Measurements from ENCODE around the gene GRIA3. TPM values are rescaled to one million over a fixed set of nuclear protein-coding genes. Genes with fewer than 3 reads are reported as not detected.

The GRIA3 gene
- total RNA-seq, 1 experiment from 2014 or later, result 1.4 TPM

GRCh38 chrX:123422875-123423274 lies 238.8 kb downstream of the GRIA3 start:
- Mint-ChIP-seq H3K4me1 (peaks cover 17 to 18% of the 10 kb centered on the region in 2 experiments), H3K4me3 (no peak overlapping the region), H3K27me3 (ENCODE audit: low read depth) (no peaks in the 10 kb centered on the region), H3K36me3 (ENCODE audit: insufficient read depth in 1 of 3, low read depth in 3 of 3) (no peaks in the 10 kb centered on the region; a peak in 1 of 7 replicates), H3K9me3 (peaks cover 0 to 35% of the 10 kb centered on the region in 2 experiments; a peak in 3 of 5 replicates), H3K27ac (no peak overlapping the region)
- Histone ChIP-seq H4K8ac (replicated peaks; ENCODE audit: insufficient read length, low read depth, low read length) (no peak overlapping the region), H3K4me1 (ENCODE audit: insufficient read depth, low read length) (no peaks in the 10 kb centered on the region; the same call in 1 of the 2 replicates), H3K27me3 (ENCODE audit: insufficient read depth, low read length) (no peaks in the 10 kb centered on the region), H2BK15ac (ENCODE audit: low read depth, low read length) (no peak overlapping the region), H3K23ac (ENCODE audit: insufficient read length, low read depth, low read length) (no peak overlapping the region), H2BK12ac (ENCODE audit: insufficient read length, low read depth, low read length) (no peak overlapping the region), H2AK5ac (ENCODE audit: insufficient read length, low read length) (no peak overlapping the region), H3K56ac (ENCODE audit: insufficient read length, low read depth, low read length) (no peak overlapping the region), H2AFZ (ENCODE audit: low read length) (no peak overlapping the region), H2BK120ac (ENCODE audit: low read depth, low read length, poor library complexity, severe bottlenecking) (no peak overlapping the region), H3K79me1 (ENCODE audit: insufficient read depth, low read depth, low read length, poor library complexity, severe bottlenecking) (no peaks in the 10 kb centered on the region), H3K27ac (ENCODE audit: insufficient read length, low read depth, low read length) (no peak overlapping the region), H3K14ac (ENCODE audit: insufficient read depth, low read length) (no peak overlapping the region), H2BK5ac (ENCODE audit: insufficient read length, low read length) (no peak overlapping the region), H3K18ac (ENCODE audit: insufficient read length, low read depth, low read length) (no peak overlapping the region), H3K23me2 (ENCODE audit: insufficient read length, low read depth, low read length, poor library complexity, severe bottlenecking) (no peaks in the 10 kb centered on the region), H3K79me2 (ENCODE audit: insufficient read depth, low read length) (no peaks in the 10 kb centered on the region), H4K5ac (ENCODE audit: insufficient read length, low read depth, low read length) (no peak overlapping the region), H2BK20ac (ENCODE audit: low read depth, low read length, poor library complexity, severe bottlenecking) (no peak overlapping the region), H4K20me1 (ENCODE audit: control insufficient read depth, insufficient read depth, insufficient read length) (no peaks in the 10 kb centered on the region), H3K4me2 (ENCODE audit: insufficient read depth, insufficient read length, low read length) (no peak overlapping the region), H3K9ac (ENCODE audit: extremely low read depth, insufficient read length, low read length) (no peak overlapping the region), H3K4ac (ENCODE audit: low read depth, low read length) (no peak overlapping the region), H4K91ac (ENCODE audit: insufficient read length, low read depth, low read length) (no peak overlapping the region), H3K9me3 (ENCODE audit: control insufficient read depth, low read depth, low read length) (peaks cover 26% of the 10 kb centered on the region), H3T11ph (ENCODE audit: low read length) (no peak overlapping the region)
- no CpG with 5 or more reads among the region's 1 CpG for WGBS (ENCODE audit: extremely low coverage, insufficient read length, low lambda C conversion rate)
- peak; percentile 69 for TF ChIP-seq CTCF (conservative IDR thresholded peaks at IDR 0.05)
- no peak for DNase-seq

Measured in H9 (cell line).